Measurements from ENCODE around the gene SLX4IP. TPM values are rescaled to one million over a fixed set of nuclear protein-coding genes. Genes with fewer than 3 reads are reported as not detected.

SLX4IP gene
- total RNA-seq, 1 experiment from 2014 or later = 7.4 TPM

GRCh38 chr20:10438217-10438616 is 3.1 kb downstream of the SLX4IP start (continued):
- TF ChIP-seq PRDM15 (CRISPR knock-in tag; IDR thresholded peaks at IDR 0.05) = no peak

- no peaks in the 10 kb centered on the region for H3K9me3 Mint-ChIP-seq
- H3K36me3 Mint-ChIP-seq = no peaks in the 10 kb centered on the region
- no peak overlapping the region for H3K4me3 Mint-ChIP-seq
- H3K27me3 Mint-ChIP-seq (ENCODE audit: low read depth) = no peaks in the 10 kb centered on the region
- CTCF ChIA-PET = interaction anchor here (0.6 kb wide), 1 partner anchor 34 kb away, joined by 3 read pairs; no protein-coding TSS in a partner anchor
- no peak for ATAC-seq
- no peak overlapping the region; the same call in 1 of the 2 replicates for H3K27ac Mint-ChIP-seq
- POLR2A ChIA-PET = interaction anchor here (1.0 kb wide), 1 partner anchor 10 kb away, joined by 3 read pairs; the partner anchor contains the start of gene MKKS
- H3K4me1 Mint-ChIP-seq = peaks cover 17% of the 10 kb centered on the region
- TF ChIP-seq NFATC4 (CRISPR knock-in tag; IDR thresholded peaks at IDR 0.05) (no peak), ELF4 (CRISPR knock-in tag; IDR thresholded peaks at IDR 0.05; ENCODE audit: low read depth) (no peak), NR3C1 (CRISPR knock-in tag; conservative IDR thresholded peaks at IDR 0.05; ENCODE audit: low read depth) (no peak), IRF2 (CRISPR knock-in tag; IDR thresholded peaks at IDR 0.05; ENCODE audit: borderline replicate concordance, low read depth) (no peak), ZNF425 (CRISPR knock-in tag; conservative IDR thresholded peaks at IDR 0.05) (no peak), SOX15 (CRISPR knock-in tag; IDR thresholded peaks at IDR 0.05) (no peak)
- TF ChIP-seq, protein P1, sequence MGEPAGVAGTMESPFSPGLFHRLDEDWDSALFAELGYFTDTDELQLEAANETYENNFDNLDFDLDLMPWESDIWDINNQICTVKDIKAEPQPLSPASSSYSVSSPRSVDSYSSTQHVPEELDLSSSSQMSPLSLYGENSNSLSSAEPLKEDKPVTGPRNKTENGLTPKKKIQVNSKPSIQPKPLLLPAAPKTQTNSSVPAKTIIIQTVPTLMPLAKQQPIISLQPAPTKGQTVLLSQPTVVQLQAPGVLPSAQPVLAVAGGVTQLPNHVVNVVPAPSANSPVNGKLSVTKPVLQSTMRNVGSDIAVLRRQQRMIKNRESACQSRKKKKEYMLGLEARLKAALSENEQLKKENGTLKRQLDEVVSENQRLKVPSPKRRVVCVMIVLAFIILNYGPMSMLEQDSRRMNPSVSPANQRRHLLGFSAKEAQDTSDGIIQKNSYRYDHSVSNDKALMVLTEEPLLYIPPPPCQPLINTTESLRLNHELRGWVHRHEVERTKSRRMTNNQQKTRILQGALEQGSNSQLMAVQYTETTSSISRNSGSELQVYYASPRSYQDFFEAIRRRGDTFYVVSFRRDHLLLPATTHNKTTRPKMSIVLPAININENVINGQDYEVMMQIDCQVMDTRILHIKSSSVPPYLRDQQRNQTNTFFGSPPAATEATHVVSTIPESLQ (CRISPR knock-in tag; IDR thresholded peaks at IDR 0.05) = no peak
- TF ChIP-seq, protein P2, sequence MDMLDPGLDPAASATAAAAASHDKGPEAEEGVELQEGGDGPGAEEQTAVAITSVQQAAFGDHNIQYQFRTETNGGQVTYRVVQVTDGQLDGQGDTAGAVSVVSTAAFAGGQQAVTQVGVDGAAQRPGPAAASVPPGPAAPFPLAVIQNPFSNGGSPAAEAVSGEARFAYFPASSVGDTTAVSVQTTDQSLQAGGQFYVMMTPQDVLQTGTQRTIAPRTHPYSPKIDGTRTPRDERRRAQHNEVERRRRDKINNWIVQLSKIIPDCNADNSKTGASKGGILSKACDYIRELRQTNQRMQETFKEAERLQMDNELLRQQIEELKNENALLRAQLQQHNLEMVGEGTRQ (CRISPR knock-in tag; IDR thresholded peaks at IDR 0.05) = no peak
- TF ChIP-seq, protein P3, sequence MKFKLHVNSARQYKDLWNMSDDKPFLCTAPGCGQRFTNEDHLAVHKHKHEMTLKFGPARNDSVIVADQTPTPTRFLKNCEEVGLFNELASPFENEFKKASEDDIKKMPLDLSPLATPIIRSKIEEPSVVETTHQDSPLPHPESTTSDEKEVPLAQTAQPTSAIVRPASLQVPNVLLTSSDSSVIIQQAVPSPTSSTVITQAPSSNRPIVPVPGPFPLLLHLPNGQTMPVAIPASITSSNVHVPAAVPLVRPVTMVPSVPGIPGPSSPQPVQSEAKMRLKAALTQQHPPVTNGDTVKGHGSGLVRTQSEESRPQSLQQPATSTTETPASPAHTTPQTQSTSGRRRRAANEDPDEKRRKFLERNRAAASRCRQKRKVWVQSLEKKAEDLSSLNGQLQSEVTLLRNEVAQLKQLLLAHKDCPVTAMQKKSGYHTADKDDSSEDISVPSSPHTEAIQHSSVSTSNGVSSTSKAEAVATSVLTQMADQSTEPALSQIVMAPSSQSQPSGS (CRISPR knock-in tag; IDR thresholded peaks at IDR 0.05; ENCODE audit: borderline replicate concordance, low read depth) = no peak
- no peak for DNase-seq (ENCODE audit: low spot score)
Measured at GRCh38 chr20:10443936-10444335, 8.8 kb downstream of the SLX4IP start.

DNA sequence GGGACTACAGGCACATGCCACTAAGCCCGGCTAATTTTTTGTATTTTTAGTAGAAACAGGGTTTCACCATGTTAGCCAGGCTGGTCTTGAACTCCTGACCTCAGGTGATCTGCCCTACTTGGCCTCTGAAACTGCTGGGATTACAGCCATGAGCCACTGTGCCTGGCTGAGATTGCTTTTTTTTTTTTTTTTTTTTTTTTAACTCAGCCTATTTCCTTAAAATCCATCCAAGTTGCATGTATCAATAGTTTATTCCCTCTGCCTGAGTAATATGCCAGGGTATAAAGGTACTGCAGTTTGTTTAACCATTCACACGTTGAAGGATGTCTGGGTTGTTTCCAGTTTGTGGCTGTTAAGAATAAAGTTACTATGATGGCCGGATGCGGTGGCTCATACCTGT is 10.7 kb downstream of the SLX4IP start:
- Mint-ChIP-seq H3K36me3 (no peaks in the 10 kb centered on the region), H3K27ac (no peak overlapping the region), H3K9me3 (no peaks in the 10 kb centered on the region), H3K4me3 (no peak overlapping the region), H3K4me1 (peaks cover 22% of the 10 kb centered on the region), H3K27me3 (ENCODE audit: low read depth) (no peaks in the 10 kb centered on the region)
- POLR2A ChIA-PET = interaction anchor here (0.6 to 0.7 kb wide), 2 partner anchors 129 to 346 kb away, joined by 3 to 7 read pairs; no protein-coding TSS in a partner anchor
- ATAC-seq (no peak), DNase-seq (ENCODE audit: low spot score) (no peak)
- CTCF ChIA-PET = interaction anchor here (0.7 kb wide), 1 partner anchor 111 kb away, joined by 5 read pairs; no protein-coding TSS in a partner anchor
- TF ChIP-seq, protein P4, sequence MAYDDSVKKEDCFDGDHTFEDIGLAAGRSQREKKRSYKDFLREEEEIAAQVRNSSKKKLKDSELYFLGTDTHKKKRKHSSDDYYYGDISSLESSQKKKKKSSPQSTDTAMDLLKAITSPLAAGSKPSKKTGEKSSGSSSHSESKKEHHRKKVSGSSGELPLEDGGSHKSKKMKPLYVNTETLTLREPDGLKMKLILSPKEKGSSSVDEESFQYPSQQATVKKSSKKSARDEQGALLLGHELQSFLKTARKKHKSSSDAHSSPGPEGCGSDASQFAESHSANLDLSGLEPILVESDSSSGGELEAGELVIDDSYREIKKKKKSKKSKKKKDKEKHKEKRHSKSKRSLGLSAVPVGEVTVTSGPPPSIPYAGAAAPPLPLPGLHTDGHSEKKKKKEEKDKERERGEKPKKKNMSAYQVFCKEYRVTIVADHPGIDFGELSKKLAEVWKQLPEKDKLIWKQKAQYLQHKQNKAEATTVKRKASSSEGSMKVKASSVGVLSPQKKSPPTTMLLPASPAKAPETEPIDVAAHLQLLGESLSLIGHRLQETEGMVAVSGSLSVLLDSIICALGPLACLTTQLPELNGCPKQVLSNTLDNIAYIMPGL (CRISPR knock-in tag; IDR thresholded peaks at IDR 0.05) = no peak
- TF ChIP-seq CBFB (CRISPR knock-in tag; IDR thresholded peaks at IDR 0.05; ENCODE audit: low read depth) = no peak
- no peak for TF ChIP-seq ETV6 (CRISPR knock-in tag; IDR thresholded peaks at IDR 0.05)
- no peak for TF ChIP-seq SMAD4 (CRISPR knock-in tag; IDR thresholded peaks at IDR 0.05)
- no peak for TF ChIP-seq SMAD3 (CRISPR knock-in tag; IDR thresholded peaks at IDR 0.05; ENCODE audit: borderline replicate concordance)
- TF ChIP-seq FOXK1 (CRISPR knock-in tag; IDR thresholded peaks at IDR 0.05) = no peak
- no peak for TF ChIP-seq ZNF416 (CRISPR knock-in tag; IDR thresholded peaks at IDR 0.05)
- no peak for TF ChIP-seq ESRRA (CRISPR knock-in tag; IDR thresholded peaks at IDR 0.05; ENCODE audit: borderline replicate concordance)
- no peak for TF ChIP-seq NFATC4 (CRISPR knock-in tag; IDR thresholded peaks at IDR 0.05)
- no peak for TF ChIP-seq ZNF121 (CRISPR knock-in tag; IDR thresholded peaks at IDR 0.05)
- TF ChIP-seq CTCF (IDR thresholded peaks at IDR 0.05) = no peak

Measured in WTC11 (cell line).